ENCODE results near the gene FBLN7.

DNA sequence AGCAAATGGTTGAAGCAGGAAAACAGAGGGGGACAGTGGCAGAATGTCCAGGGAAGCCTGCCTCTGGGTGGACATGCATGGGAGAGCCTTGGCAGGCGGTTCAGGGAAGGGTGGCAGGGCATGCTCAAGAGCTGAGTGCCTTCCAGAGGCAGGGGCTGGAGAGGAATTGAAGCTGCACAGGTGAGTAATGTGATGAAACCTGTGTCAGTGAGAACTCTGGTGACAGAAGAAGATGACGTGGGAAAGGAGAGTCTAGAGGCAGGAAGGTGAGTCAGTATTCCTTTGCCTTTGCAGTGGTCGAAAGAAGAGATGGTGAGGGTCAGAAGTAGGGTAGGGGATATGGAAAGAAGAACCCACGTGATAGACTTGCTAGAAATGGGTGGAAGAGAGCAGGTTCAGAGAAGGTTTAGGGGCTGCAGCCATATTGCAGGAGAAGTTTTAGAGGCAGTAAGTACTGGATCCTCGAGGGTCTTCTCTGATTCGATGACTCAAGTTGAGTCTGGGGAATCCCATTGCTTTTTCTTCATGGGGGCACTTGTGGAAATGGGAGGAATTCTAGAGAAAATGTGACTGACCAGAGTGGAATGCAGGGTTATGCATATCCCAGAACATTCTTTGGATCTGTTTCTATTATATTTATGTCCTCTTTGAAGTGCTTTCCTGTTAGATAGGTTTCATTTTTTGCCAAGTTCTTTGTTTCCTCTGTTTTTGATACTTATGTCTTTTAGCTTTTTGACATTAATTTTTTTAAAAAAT is 45.7 kb upstream of the FBLN7 start:
- TF ChIP-seq CTCF (IDR thresholded peaks at IDR 0.05) (no peak), ZFX (IDR thresholded peaks at IDR 0.05; ENCODE audit: borderline replicate concordance) (no peak)

Measured in 22Rv1 (cell line).